IMR-90 (cell line): ENCODE data around the gene CABCOCO1. TPM values are rescaled to one million over a fixed set of nuclear protein-coding genes. Genes with fewer than 3 reads are reported as not detected.
A peak's percentile ranks its signal among the peaks of the same experiment; 100 is the strongest.

ENCODE experiments used
- ATAC-seq: fragments of 200-7000 bp; cut with Tn5 transposase; 2 replicates; pipeline ENCODE4 v1.9.1; 2020; ENCODE audit warnings: low read depth, mild to moderate bottlenecking, moderate library complexity
- BruUV-seq: library from RNA; stranded (reverse); fragments of 400-500 nt; replicated peaks from 2 replicates; lab custom pipeline; 2021; lab: Mats Ljungman, UMichigan
- CTCF ChIA-PET: fragments of 300-600 bp; formaldehyde crosslinking; extraction: SDS; loops from one replicate; lab custom pipeline; 2021; ENCODE audit warnings: antibody characterized with exemption; lab: Yijun Ruan, JAX
- POLR2A ChIA-PET: fragments of 300-600 bp; sonication (Branson Sonifier 250); formaldehyde crosslinking; loops from one replicate; lab custom pipeline; 2022; ENCODE audit warnings: antibody characterized with exemption; ENCODE audit not compliant: unreplicated experiment; lab: Charles Lee
- DNase-seq: peaks from one replicate; pipeline ENCODE4 v3.0.0; 2013
- H2AFZ ChIP-seq: replicated peaks from 2 replicates; pipeline ENCODE3; 2013; ENCODE audit warnings: low read length, mild to moderate bottlenecking; ENCODE audit not compliant: poor library complexity
- H2AK5ac ChIP-seq: 2 replicates; pipeline ENCODE4 v1.6.1; 2013; ENCODE audit warnings: low read depth, low read length, inconsistent platforms
- H2AK9ac ChIP-seq: replicated peaks from 2 replicates; pipeline ENCODE3; 2013; ENCODE audit warnings: mild to moderate bottlenecking, low read depth, low read length, moderate library complexity; ENCODE audit not compliant: poor library complexity
- H2BK120ac ChIP-seq: 2 replicates; pipeline ENCODE4 v1.6.1; 2013; ENCODE audit warnings: low read depth, low read length, inconsistent platforms
- H2BK15ac ChIP-seq: 3 replicates; pipeline ENCODE4 v1.6.1; 2013; ENCODE audit warnings: low read depth, low read length, inconsistent platforms
- H2BK20ac ChIP-seq: 2 replicates; pipeline ENCODE4 v1.6.1; 2013; ENCODE audit warnings: low read depth, mild to moderate bottlenecking, inconsistent platforms, low read length, moderate library complexity
- H2BK5ac ChIP-seq: 2 replicates; pipeline ENCODE4 v1.6.1; 2013; ENCODE audit warnings: mild to moderate bottlenecking, low read depth, low read length, inconsistent platforms; ENCODE audit not compliant: poor library complexity, severe bottlenecking
- H3K14ac ChIP-seq: replicated peaks from 2 replicates; pipeline ENCODE4 v1.6.1; 2013; ENCODE audit warnings: low read depth, low read length, inconsistent platforms
- H3K18ac ChIP-seq: 2 replicates; pipeline ENCODE4 v1.6.1; 2013; ENCODE audit warnings: low read depth, low read length, control low read depth
- H3K23ac ChIP-seq: 2 replicates; pipeline ENCODE4 v1.6.1; 2013; ENCODE audit warnings: low read depth, low read length, inconsistent platforms
- H3K27ac ChIP-seq: 2 replicates; pipeline ENCODE4 v1.5.1; 2013; ENCODE audit warnings: mild to moderate bottlenecking, control low read depth, low read length; ENCODE audit not compliant: insufficient read depth
- H3K27me3 ChIP-seq: 2 replicates; pipeline ENCODE4 v1.6.1; 2013; ENCODE audit warnings: low read length; ENCODE audit not compliant: control insufficient read depth, insufficient read depth
- H3K36me3 ChIP-seq: 2 replicates; pipeline ENCODE4 v1.6.1; 2013; ENCODE audit warnings: low read length, mixed read lengths; ENCODE audit not compliant: control insufficient read depth, insufficient read depth
- H3K4ac ChIP-seq: 2 replicates; pipeline ENCODE4 v1.6.1; 2013; ENCODE audit warnings: low read depth, low read length, inconsistent platforms
- H3K4me1 ChIP-seq: 2 replicates; pipeline ENCODE4 v1.6.1; 2013; ENCODE audit warnings: low read length, mixed read lengths; ENCODE audit not compliant: control insufficient read depth, insufficient read depth
- H3K4me2 ChIP-seq: 2 replicates; pipeline ENCODE4 v1.6.1; 2013; ENCODE audit warnings: low read depth, mild to moderate bottlenecking, control low read depth, low read length, moderate library complexity
- H3K4me3 ChIP-seq: 2 replicates; pipeline ENCODE4 v1.5.1; 2013; ENCODE audit warnings: low read depth, mild to moderate bottlenecking, control low read depth, low read length, moderate library complexity; ENCODE audit not compliant: insufficient read depth
- H3K56ac ChIP-seq: 2 replicates; pipeline ENCODE4 v1.6.1; 2013; ENCODE audit warnings: low read length, inconsistent platforms; ENCODE audit not compliant: insufficient read depth; ENCODE audit errors: extremely low read depth
- H3K79me1 ChIP-seq, 2 experiments: 2 replicates each; pipeline ENCODE4 v1.6.1; 2013; ENCODE audit warnings: low read length in 2 of 2, inconsistent platforms in 1 of 2, low read depth in 1 of 2
- H3K9ac ChIP-seq: 2 replicates; pipeline ENCODE4 v1.6.1; 2013; ENCODE audit warnings: low read depth, low read length, control low read depth
- H3K9me1 ChIP-seq: 2 replicates; pipeline ENCODE4 v1.6.1; 2013; ENCODE audit warnings: low read length, inconsistent platforms; ENCODE audit not compliant: insufficient read depth
- H3K9me3 ChIP-seq: 2 replicates; pipeline ENCODE4 v1.6.1; 2013; ENCODE audit warnings: low read length; ENCODE audit not compliant: control insufficient read depth, insufficient read depth
- H4K20me1 ChIP-seq: 2 replicates; pipeline ENCODE4 v1.6.1; 2013; ENCODE audit warnings: low read length, inconsistent platforms; ENCODE audit not compliant: insufficient read depth
- H4K5ac ChIP-seq: 2 replicates; pipeline ENCODE4 v1.6.1; 2013; ENCODE audit warnings: mild to moderate bottlenecking, low read depth, low read length, control low read depth
- H4K8ac ChIP-seq, 2 experiments: 2 replicates each; pipeline ENCODE4 v1.6.1; 2013; ENCODE audit warnings: low read depth in 2 of 2, low read length in 2 of 2, control low read depth in 1 of 2, inconsistent platforms in 1 of 2
- H4K91ac ChIP-seq: 2 replicates; pipeline ENCODE4 v1.6.1; 2013; ENCODE audit warnings: low read depth, low read length, inconsistent platforms; ENCODE audit not compliant: insufficient read depth
- BHLHE40 ChIP-seq: fragments of 150-350 bp; IDR thresholded peaks from 2 replicates; pipeline ENCODE4 v1.6.1; 2016; ENCODE audit warnings: mild to moderate bottlenecking, low read depth, low read length
- CEBPB ChIP-seq: IDR thresholded peaks from 2 replicates; pipeline ENCODE4 v1.6.1; 2012; ENCODE audit warnings: low read depth, low read length, improper control_type of control experiment
- FOS ChIP-seq: fragments of 150-350 bp; IDR thresholded peaks from 2 replicates; pipeline ENCODE4 v1.6.1; 2016; ENCODE audit warnings: low read depth, low read length
- MAZ ChIP-seq: IDR thresholded peaks from 2 replicates; pipeline ENCODE4 v1.6.1; 2012; ENCODE audit warnings: low read depth, mild to moderate bottlenecking, low read length, improper control_type of control experiment, moderate library complexity, borderline replicate concordance
- NFE2L2 ChIP-seq: fragments of 150-350 bp; IDR thresholded peaks from 2 replicates; pipeline ENCODE4 v1.6.1; 2016; ENCODE audit warnings: low read depth, mild to moderate bottlenecking, low read length
- RCOR1 ChIP-seq: IDR thresholded peaks from 2 replicates; pipeline ENCODE4 v1.6.1; 2012; ENCODE audit warnings: mild to moderate bottlenecking, low read length, improper control_type of control experiment; ENCODE audit not compliant: insufficient replicate concordance
- WGBS, 2 experiments: methylation state at CpG; one replicate each; pipeline versions ENCODE4 v1.1.5 to v1.1.7; 2013; ENCODE audit warnings: missing lambda C conversion rate in 2 of 2; ENCODE audit not compliant: insufficient read length in 1 of 2; ENCODE audit errors: extremely low coverage in 2 of 2; 5-methylcytosine and 5-hydroxymethylcytosine counted together
- dilution Hi-C: fragments of 300-500 bp; cut with HindIII; formaldehyde crosslinking; loops from one replicate; pipeline ENCODE4 v1.14.3; 2018; ENCODE audit warnings: low sequenced_read_pairs; ENCODE audit not compliant: unreplicated experiment
- in situ Hi-C: fragments of 300-500 bp; cut with MboI; formaldehyde crosslinking; loops from 3 replicates; pipeline ENCODE4 v1.14.3; 2019; ENCODE audit warnings: low sequenced_read_pairs, inconsistent platforms, mixed read lengths
- intact Hi-C: fragments of 100-400 bp; cut with micrococcal nuclease; formaldehyde crosslinking; loops from 2 replicates; pipeline ENCODE4 v1.10.0; 2022
- polyA plus RNA-seq, 3 experiments: library from polyadenylated mRNA; depleted of rRNA; stranded (reverse); fragments of >200 nt; gene quantifications; 2 replicates each; pipeline ENCODE4 v1.2.3, GENCODE V29; 2012; ENCODE audit warnings: low replicate concordance in 1 of 3
- total RNA-seq: library from RNA; depleted of rRNA; stranded (reverse); fragments of >200 nt; gene quantifications from 2 replicates; pipeline ENCODE4 v1.2.3, GENCODE V29; 2012

Gene CABCOCO1
- total and polyA plus RNA-seq, 2 of the 4 experiments (the other 2 are of a cell fraction) = 0.18 to 0.31 TPM

GRCh38 chr10:61760943-61761824 lies 98.5 kb downstream of the CABCOCO1 start:
- Histone ChIP-seq H4K20me1 (no peaks in the 10 kb centered on the region), H2BK120ac (peak overlapping the region; percentile 82), H3K4me3 (no peak overlapping the region), H3K27me3 (no peaks in the 10 kb centered on the region), H4K91ac (peak overlapping the region; percentile 89), H2BK20ac (peak overlapping the region; percentile 85), H3K9ac (no peak overlapping the region), H2AFZ (no peak overlapping the region), H3K27ac (peak overlapping the region; percentile 28; the same call in 1 of the 2 replicates), H3K4me1 (peaks cover 11% of the 10 kb centered on the region), H3K56ac (peak overlapping the region; percentile 72), H3K14ac (peak overlapping the region; percentile 62; the same call in 1 of the 2 replicates), H3K23ac (peak overlapping the region; percentile 31; the same call in 1 of the 2 replicates), H2AK5ac (0 out of 2 replicates have a peak overlapping the region, but pooled peaks have one; percentile 18), H3K4me2 (peak overlapping the region; percentile 73), H2BK15ac (peak overlapping the region; percentile 78; the same call in 2 of the 3 replicates), H2BK5ac (peak overlapping the region; percentile 80), H3K9me1 (peaks cover 7% of the 10 kb centered on the region; the same call in 1 of the 2 replicates), H3K4ac (peak overlapping the region; percentile 66), H3K36me3 (no peaks in the 10 kb centered on the region), H2AK9ac (no peak overlapping the region), H3K79me1 (no peaks in the 10 kb centered on the region), H4K5ac (peak overlapping the region; percentile 66; the same call in 1 of the 2 replicates), H3K18ac (peak overlapping the region; percentile 92), H4K8ac (peak overlapping the region; percentile 17 to 76; a peak in 3 of 4 replicates), H3K9me3 (no peaks in the 10 kb centered on the region)
- intact Hi-C loops (loop anchor here (5.0 kb wide), 1 partner anchor 66 kb away; no protein-coding TSS in a partner anchor), in situ Hi-C loops (no loop called here), dilution Hi-C loops (no loop called here)
- ChIA-PET POLR2A (interaction anchor here (0.6 kb wide), 1 partner anchor 125 kb away, joined by 3 read pairs; no protein-coding TSS in a partner anchor), CTCF (interaction anchor here (0.5 to 1.5 kb wide), 3 partner anchors 12 to 479 kb away, joined by 3 to 10 read pairs (median 7); no protein-coding TSS in a partner anchor)
- no TSS peak for BruUV-seq
- TF ChIP-seq FOS (peak; percentile 86), BHLHE40 (peak; percentile 42; the same call in 1 of the 2 replicates), CEBPB (no peak), RCOR1 (no peak), NFE2L2 (no peak), MAZ (no peak)
- peak; percentile 87 for DNase-seq
- ATAC-seq = peak; percentile 88
- no CpG with 5 or more reads among the region's 4 CpGs for WGBS, 2 experiments
